GM12865 (cell line): ENCODE measurements around the gene ZNF664.
A peak's percentile ranks its signal among the peaks of the same experiment; 100 is the strongest.

Experiments used
- DNase-seq: peaks from one replicate; pipeline ENCODE4 v3.0.0; 2010; ENCODE audit warnings: low read depth
- H3K4me3 ChIP-seq: 2 replicates; pipeline ENCODE4 v1.5.1; 2011; ENCODE audit warnings: mild to moderate bottlenecking, low read depth, low read length, control low read depth
- TF ChIP-seq, protein P1 (sequence below): IDR thresholded peaks from 2 replicates; pipeline ENCODE4 v1.5.1; 2011; ENCODE audit warnings: low read length, control low read depth, low read depth, inconsistent platforms; ENCODE audit not compliant: insufficient read depth; ENCODE audit errors: missing control alignments

ZNF664 gene

GRCh38 chr12:124002021-124002644 lies 29.1 kb downstream of the ZNF664 start:
- TF ChIP-seq, protein P1, sequence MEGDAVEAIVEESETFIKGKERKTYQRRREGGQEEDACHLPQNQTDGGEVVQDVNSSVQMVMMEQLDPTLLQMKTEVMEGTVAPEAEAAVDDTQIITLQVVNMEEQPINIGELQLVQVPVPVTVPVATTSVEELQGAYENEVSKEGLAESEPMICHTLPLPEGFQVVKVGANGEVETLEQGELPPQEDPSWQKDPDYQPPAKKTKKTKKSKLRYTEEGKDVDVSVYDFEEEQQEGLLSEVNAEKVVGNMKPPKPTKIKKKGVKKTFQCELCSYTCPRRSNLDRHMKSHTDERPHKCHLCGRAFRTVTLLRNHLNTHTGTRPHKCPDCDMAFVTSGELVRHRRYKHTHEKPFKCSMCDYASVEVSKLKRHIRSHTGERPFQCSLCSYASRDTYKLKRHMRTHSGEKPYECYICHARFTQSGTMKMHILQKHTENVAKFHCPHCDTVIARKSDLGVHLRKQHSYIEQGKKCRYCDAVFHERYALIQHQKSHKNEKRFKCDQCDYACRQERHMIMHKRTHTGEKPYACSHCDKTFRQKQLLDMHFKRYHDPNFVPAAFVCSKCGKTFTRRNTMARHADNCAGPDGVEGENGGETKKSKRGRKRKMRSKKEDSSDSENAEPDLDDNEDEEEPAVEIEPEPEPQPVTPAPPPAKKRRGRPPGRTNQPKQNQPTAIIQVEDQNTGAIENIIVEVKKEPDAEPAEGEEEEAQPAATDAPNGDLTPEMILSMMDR = no peak
- no peak overlapping the region for H3K4me3 ChIP-seq
- DNase-seq = no peak

DNA sequence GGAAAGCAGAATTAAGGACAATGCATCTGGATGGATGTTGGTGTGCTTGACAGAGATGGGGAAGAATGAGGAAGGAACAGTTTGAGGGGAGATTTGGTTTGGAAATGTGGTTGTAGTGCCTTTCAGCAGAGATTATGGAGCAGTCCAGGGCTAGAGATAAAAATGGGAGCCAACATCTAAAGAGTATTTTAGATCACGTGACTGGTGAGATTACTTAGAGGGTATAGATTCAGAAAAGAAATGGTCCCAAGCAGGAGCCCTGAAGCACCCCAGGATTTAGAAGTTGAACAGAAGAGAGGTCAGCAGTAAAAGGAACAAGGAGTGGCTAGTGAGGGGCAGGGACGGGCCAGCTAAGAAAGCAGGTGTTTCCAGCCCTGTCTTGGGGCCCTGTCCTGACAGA lies 29.6 kb downstream of the ZNF664 start:
- TF ChIP-seq, protein P1 = no peak
- DNase-seq = no peak
- no peak overlapping the region for H3K4me3 ChIP-seq

DNA sequence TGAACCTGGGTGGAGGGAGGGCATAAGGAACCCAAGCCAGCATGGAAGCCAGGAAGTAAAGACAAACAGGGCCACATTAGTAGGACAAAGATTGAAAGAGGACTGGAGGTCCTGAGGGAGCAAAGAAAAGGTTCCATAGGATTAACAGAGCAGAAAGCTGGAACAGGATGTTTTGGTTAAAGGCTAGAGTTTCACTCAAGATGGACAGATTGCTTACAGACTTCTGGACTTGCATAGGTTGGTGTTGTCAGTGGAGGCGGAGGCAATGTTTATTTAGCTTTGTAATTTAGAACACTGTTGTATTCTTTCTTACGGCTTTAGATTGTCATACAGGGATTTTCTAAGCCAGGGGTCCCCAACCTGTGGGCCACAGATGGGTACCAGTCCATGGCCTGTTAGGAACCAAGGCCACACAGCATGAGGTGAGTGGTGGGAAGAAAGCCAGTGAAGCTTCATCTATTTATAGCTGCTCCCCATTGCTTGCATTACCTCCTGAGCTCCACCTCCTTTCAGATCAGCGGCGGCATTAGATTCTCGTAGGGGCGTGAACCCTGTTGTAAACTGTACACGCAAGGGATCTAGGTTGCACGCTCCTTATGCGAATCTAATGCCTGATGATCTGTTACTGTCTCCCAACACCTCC lies 31.3 kb downstream of the ZNF664 start:
- DNase-seq = no peak
- TF ChIP-seq, protein P1 = no peak
- no peak overlapping the region for H3K4me3 ChIP-seq

DNA sequence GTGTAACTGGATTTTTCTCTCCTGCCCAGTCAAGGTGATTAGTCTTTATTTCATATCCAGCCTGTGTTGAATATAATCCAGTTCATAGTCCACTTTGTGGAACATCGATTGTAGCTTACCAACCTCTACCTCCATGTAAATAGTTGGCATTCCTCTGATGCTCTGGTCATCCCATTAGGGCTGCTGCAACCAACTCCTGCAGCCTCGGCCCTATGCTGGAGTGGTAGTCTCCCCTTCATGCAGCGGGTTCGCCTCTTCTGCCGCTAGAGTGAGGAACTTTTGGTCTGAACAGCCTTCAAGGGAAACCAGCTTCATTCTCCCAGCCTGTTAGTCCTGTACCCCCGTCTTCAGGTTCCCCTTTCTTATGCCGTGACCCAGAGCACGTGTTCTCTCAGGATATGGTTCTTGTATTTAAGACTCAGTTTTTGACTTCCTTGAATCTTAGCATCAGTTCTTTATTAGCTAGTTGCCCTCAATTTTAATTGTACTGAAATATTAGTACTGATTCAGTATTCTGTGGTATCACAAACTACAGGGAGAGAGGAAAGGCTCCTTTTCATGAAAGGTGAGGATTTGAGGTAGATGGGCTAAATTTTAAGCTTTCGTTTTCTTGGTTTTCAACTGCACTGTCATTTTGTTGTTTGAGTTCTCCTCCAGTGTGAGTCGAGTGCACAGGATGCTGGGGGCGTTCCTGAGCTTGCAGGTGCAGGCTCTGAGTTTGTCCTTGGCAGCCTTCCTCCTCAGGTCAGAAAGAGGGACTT lies 33.2 kb downstream of the ZNF664 start:
- peak; percentile 61 for DNase-seq
- TF ChIP-seq, protein P1 = no peak
- no peak overlapping the region for H3K4me3 ChIP-seq

GRCh38 chr12:124006846-124007713 lies 34.1 kb downstream of the ZNF664 start:
- no peak overlapping the region for H3K4me3 ChIP-seq
- no peak for DNase-seq
- TF ChIP-seq, protein P1 = no peak

DNA sequence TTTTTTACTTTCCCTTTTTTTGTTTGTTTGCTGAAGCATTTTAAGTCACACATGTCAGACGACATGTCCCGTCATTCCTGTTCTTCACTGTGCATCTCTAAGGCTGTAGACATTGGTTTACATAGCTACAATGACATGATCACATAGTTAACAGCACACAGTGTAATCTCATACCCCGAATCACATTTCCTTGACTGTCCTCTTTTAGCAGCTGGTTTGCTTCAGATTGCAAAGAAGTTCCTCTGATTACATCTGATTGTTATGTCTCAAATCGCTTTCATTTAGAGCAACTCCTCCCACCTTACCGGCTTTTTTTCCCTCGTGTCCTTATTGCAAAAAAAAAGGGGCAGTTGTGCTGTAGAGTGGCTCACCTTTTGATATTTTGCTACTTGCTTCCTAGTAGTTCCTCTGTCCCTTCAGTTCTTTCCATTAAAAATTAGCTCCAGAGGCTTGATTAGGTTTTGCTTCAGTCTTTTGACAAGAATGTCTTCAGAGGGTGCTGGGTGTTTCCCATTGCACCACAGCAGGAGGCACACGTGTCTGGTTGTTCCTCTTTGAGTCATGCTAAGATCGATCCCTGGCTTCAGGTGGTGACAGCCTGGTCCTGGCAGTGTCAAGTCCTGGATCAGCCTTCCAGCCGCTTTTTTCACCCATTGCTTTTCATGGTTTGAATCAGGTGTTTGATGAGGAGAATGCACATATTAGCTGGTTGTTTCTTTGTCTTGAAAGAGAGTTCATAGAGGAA lies 35.0 kb downstream of the ZNF664 start:
- no peak overlapping the region for H3K4me3 ChIP-seq
- peak; percentile 9 for DNase-seq
- TF ChIP-seq, protein P1 = no peak
